ENCODE results near the gene GAS1. TPM values are rescaled to one million over a fixed set of nuclear protein-coding genes. Genes with fewer than 3 reads are reported as not detected.

GAS1 gene
- total RNA-seq, 1 donor = 25.0 TPM

- TF ChIP-seq, protein P1, sequence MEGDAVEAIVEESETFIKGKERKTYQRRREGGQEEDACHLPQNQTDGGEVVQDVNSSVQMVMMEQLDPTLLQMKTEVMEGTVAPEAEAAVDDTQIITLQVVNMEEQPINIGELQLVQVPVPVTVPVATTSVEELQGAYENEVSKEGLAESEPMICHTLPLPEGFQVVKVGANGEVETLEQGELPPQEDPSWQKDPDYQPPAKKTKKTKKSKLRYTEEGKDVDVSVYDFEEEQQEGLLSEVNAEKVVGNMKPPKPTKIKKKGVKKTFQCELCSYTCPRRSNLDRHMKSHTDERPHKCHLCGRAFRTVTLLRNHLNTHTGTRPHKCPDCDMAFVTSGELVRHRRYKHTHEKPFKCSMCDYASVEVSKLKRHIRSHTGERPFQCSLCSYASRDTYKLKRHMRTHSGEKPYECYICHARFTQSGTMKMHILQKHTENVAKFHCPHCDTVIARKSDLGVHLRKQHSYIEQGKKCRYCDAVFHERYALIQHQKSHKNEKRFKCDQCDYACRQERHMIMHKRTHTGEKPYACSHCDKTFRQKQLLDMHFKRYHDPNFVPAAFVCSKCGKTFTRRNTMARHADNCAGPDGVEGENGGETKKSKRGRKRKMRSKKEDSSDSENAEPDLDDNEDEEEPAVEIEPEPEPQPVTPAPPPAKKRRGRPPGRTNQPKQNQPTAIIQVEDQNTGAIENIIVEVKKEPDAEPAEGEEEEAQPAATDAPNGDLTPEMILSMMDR (IDR thresholded peaks at IDR 0.05; ENCODE audit: insufficient read depth, low read length) = no peak
- no peak overlapping the region for H3K4me3 ChIP-seq (ENCODE audit: low read depth, low read length)
- DNase-seq (ENCODE audit: low read depth) = no peak
These were observed 8.0 kb downstream of the GAS1 start for GRCh38 chr9:86939321-86939720.

DNA sequence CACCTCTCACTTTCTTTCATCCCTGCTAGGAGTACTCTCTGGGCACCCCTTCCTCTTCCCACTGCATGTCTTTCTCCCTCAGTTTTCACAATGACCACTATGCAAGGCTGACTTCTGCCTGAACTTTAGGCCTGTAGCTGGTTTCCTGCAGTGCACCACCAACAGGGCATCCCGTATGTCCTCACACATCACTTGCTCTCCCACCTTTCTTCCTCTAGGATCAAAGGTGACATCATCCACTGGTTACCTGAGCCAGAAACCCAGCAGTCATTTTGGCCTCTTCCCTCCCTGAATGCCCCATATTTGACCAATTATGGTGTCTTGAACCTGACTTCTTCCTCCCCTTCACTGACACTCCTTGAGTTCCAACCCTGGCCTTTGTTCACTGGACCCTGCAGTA, 8.5 kb downstream of the GAS1 start:
- H3K4me3 ChIP-seq (ENCODE audit: low read depth, low read length) = no peak overlapping the region
- DNase-seq (ENCODE audit: low read depth) = no peak
- TF ChIP-seq, protein P1 (IDR thresholded peaks at IDR 0.05; ENCODE audit: insufficient read depth, low read length) = no peak

DNA sequence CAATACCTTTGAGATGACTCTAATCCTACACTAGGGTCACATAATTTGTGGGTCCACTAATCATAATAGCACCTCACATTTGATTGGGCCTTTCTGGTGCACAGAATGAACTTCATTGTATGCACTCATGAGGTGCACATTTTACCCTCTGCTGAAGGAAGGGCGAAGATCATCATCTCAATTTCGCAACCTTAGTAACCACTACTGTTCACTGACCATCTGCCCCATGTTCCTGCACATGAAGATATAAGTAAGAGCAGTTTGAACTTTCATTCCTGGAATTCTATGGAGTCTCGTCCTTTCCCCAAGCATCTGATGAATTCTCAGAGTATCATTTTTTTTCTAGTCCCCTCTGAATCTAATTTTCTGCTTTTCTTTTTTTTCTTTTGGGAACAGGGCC, 21.2 kb downstream of the GAS1 start:
- TF ChIP-seq, protein P1 (IDR thresholded peaks at IDR 0.05; ENCODE audit: insufficient read depth, low read length) = no peak
- DNase-seq (ENCODE audit: low read depth) = no peak
- H3K4me3 ChIP-seq (ENCODE audit: low read depth, low read length) = no peak overlapping the region

- TF ChIP-seq, protein P1 (IDR thresholded peaks at IDR 0.05; ENCODE audit: insufficient read depth, low read length) = no peak
- no peak overlapping the region for H3K4me3 ChIP-seq (ENCODE audit: low read depth, low read length)
- DNase-seq (ENCODE audit: low read depth) = peak; percentile 63
These were observed 21.6 kb downstream of the GAS1 start for GRCh38 chr9:86925686-86926085.

- DNase-seq (ENCODE audit: low read depth) = no peak
- H3K4me3 ChIP-seq (ENCODE audit: low read depth, low read length) = no peak overlapping the region
- TF ChIP-seq, protein P1 (IDR thresholded peaks at IDR 0.05; ENCODE audit: insufficient read depth, low read length) = no peak
These were observed 23.1 kb downstream of the GAS1 start for GRCh38 chr9:86924206-86924605.

GRCh38 chr9:86921151-86921923, 26.0 kb downstream of the GAS1 start:
- TF ChIP-seq, protein P1 (IDR thresholded peaks at IDR 0.05; ENCODE audit: insufficient read depth, low read length) = no peak
- no peak overlapping the region for H3K4me3 ChIP-seq (ENCODE audit: low read depth, low read length)
- peak; percentile 42 for DNase-seq (ENCODE audit: low read depth)

GRCh38 chr9:86918556-86918955, 28.8 kb downstream of the GAS1 start:
- TF ChIP-seq, protein P1 (IDR thresholded peaks at IDR 0.05; ENCODE audit: insufficient read depth, low read length) = no peak
- no peak overlapping the region for H3K4me3 ChIP-seq (ENCODE audit: low read depth, low read length)
- no peak for DNase-seq (ENCODE audit: low read depth)
